ENCODE data around the gene FBXL14. TPM values are rescaled to one million over a fixed set of nuclear protein-coding genes. Genes with fewer than 3 reads are reported as not detected.

The FBXL14 gene
- total and polyA plus RNA-seq, 2 of the 13 experiments (the other 11 are each of a cell fraction or from before 2014, with no cell fraction given) = 7.0 to 7.4 TPM

DNA sequence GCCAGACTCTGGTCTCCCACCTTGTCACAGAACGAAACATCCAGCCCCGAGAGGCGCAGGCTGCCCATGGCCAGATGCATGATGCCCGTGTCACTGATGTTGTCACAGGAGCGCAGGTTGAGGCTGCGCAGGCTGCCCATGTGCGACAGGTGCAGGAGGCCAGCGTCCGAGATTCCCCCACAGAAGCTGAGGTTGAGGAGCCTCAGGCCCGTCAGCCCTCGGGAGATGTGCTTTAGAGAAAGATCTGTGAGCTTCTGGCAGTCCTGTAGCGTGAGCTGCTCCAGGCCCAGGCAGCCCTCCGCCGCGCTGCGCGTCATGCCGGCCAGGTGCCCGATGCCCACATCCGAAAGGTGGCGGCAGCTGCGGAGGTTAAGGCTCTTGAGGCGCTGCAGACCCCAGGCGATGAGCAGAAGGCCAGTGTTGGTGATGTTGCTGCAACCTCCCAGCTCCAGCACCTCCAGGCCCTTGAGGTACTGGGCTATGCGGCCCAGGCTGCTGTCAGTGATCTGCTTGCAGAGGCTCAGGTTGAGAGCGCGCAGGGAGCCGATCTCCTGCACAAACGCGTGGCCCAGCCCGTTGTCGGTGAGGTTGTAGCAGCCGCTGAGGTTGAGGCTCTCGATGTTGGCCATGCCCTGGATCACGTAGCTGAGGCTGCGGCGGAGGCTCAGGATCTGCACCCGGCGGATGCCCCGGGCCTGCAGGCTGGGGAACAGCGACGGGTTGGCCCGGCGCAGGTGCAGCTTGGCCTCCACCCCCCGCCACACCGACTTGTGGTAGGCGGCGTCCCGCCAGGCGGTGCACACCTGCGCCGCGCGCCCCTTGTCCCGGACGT lies 991 bp downstream of the FBXL14 start (continued):
- TF ChIP-seq ZNF678 (CRISPR knock-in tag; IDR thresholded peaks at IDR 0.05) = no peak
- peak; percentile 52; the same call in 1 of the 2 replicates for TF ChIP-seq TBX2 (CRISPR knock-in tag; IDR thresholded peaks at IDR 0.05; ENCODE audit: borderline replicate concordance)
- TF ChIP-seq, protein P1, sequence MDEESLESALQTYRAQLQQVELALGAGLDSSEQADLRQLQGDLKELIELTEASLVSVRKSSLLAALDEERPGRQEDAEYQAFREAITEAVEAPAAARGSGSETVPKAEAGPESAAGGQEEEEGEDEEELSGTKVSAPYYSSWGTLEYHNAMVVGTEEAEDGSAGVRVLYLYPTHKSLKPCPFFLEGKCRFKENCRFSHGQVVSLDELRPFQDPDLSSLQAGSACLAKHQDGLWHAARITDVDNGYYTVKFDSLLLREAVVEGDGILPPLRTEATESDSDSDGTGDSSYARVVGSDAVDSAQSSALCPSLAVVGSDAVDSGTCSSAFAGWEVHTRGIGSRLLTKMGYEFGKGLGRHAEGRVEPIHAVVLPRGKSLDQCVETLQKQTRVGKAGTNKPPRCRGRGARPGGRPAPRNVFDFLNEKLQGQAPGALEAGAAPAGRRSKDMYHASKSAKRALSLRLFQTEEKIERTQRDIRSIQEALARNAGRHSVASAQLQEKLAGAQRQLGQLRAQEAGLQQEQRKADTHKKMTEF (CRISPR knock-in tag; IDR thresholded peaks at IDR 0.05) = peak; percentile 34; the same call in 1 of the 2 replicates
- TF ChIP-seq CHCHD3 (CRISPR knock-in tag; IDR thresholded peaks at IDR 0.05) = peak; percentile 55
- TF ChIP-seq SMAD1 (CRISPR knock-in tag; IDR thresholded peaks at IDR 0.05; ENCODE audit: borderline replicate concordance, low read depth) = peak; percentile 55; the same call in 1 of the 2 replicates
- TF ChIP-seq, protein P2, sequence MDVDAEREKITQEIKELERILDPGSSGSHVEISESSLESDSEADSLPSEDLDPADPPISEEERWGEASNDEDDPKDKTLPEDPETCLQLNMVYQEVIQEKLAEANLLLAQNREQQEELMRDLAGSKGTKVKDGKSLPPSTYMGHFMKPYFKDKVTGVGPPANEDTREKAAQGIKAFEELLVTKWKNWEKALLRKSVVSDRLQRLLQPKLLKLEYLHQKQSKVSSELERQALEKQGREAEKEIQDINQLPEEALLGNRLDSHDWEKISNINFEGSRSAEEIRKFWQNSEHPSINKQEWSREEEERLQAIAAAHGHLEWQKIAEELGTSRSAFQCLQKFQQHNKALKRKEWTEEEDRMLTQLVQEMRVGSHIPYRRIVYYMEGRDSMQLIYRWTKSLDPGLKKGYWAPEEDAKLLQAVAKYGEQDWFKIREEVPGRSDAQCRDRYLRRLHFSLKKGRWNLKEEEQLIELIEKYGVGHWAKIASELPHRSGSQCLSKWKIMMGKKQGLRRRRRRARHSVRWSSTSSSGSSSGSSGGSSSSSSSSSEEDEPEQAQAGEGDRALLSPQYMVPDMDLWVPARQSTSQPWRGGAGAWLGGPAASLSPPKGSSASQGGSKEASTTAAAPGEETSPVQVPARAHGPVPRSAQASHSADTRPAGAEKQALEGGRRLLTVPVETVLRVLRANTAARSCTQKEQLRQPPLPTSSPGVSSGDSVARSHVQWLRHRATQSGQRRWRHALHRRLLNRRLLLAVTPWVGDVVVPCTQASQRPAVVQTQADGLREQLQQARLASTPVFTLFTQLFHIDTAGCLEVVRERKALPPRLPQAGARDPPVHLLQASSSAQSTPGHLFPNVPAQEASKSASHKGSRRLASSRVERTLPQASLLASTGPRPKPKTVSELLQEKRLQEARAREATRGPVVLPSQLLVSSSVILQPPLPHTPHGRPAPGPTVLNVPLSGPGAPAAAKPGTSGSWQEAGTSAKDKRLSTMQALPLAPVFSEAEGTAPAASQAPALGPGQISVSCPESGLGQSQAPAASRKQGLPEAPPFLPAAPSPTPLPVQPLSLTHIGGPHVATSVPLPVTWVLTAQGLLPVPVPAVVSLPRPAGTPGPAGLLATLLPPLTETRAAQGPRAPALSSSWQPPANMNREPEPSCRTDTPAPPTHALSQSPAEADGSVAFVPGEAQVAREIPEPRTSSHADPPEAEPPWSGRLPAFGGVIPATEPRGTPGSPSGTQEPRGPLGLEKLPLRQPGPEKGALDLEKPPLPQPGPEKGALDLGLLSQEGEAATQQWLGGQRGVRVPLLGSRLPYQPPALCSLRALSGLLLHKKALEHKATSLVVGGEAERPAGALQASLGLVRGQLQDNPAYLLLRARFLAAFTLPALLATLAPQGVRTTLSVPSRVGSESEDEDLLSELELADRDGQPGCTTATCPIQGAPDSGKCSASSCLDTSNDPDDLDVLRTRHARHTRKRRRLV (CRISPR knock-in tag; IDR thresholded peaks at IDR 0.05) = 0 out of 2 replicates have a peak, but pooled peaks have one; percentile 19
- TF ChIP-seq KLF15 (CRISPR knock-in tag; IDR thresholded peaks at IDR 0.05; ENCODE audit: borderline replicate concordance) = 0 out of 2 replicates have a peak, but pooled peaks have one; percentile 18
- TF ChIP-seq, protein P3, sequence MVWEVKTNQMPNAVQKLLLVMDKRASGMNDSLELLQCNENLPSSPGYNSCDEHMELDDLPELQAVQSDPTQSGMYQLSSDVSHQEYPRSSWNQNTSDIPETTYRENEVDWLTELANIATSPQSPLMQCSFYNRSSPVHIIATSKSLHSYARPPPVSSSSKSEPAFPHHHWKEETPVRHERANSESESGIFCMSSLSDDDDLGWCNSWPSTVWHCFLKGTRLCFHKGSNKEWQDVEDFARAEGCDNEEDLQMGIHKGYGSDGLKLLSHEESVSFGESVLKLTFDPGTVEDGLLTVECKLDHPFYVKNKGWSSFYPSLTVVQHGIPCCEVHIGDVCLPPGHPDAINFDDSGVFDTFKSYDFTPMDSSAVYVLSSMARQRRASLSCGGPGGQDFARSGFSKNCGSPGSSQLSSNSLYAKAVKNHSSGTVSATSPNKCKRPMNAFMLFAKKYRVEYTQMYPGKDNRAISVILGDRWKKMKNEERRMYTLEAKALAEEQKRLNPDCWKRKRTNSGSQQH (CRISPR knock-in tag; IDR thresholded peaks at IDR 0.05; ENCODE audit: low read depth) = peak; percentile 70; the same call in 1 of the 2 replicates
- 0 out of 2 replicates have a peak, but pooled peaks have one; percentile 67 for TF ChIP-seq DMAP1 (CRISPR knock-in tag; IDR thresholded peaks at IDR 0.05)
- TF ChIP-seq ZNF607 (CRISPR knock-in tag; IDR thresholded peaks at IDR 0.05; ENCODE audit: borderline replicate concordance) = peak; percentile 64; the same call in 1 of the 2 replicates
- TF ChIP-seq RORA (CRISPR knock-in tag; IDR thresholded peaks at IDR 0.05) = no peak
- TF ChIP-seq, protein P4, sequence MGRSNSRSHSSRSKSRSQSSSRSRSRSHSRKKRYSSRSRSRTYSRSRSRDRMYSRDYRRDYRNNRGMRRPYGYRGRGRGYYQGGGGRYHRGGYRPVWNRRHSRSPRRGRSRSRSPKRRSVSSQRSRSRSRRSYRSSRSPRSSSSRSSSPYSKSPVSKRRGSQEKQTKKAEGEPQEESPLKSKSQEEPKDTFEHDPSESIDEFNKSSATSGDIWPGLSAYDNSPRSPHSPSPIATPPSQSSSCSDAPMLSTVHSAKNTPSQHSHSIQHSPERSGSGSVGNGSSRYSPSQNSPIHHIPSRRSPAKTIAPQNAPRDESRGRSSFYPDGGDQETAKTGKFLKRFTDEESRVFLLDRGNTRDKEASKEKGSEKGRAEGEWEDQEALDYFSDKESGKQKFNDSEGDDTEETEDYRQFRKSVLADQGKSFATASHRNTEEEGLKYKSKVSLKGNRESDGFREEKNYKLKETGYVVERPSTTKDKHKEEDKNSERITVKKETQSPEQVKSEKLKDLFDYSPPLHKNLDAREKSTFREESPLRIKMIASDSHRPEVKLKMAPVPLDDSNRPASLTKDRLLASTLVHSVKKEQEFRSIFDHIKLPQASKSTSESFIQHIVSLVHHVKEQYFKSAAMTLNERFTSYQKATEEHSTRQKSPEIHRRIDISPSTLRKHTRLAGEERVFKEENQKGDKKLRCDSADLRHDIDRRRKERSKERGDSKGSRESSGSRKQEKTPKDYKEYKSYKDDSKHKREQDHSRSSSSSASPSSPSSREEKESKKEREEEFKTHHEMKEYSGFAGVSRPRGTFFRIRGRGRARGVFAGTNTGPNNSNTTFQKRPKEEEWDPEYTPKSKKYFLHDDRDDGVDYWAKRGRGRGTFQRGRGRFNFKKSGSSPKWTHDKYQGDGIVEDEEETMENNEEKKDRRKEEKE (IDR thresholded peaks at IDR 0.05) = no peak
- TF ChIP-seq SIN3A (IDR thresholded peaks at IDR 0.05; ENCODE audit: borderline replicate concordance, low read depth, low read length) = peak; percentile 51; the same call in 1 of the 2 replicates
- TF ChIP-seq, protein P5, sequence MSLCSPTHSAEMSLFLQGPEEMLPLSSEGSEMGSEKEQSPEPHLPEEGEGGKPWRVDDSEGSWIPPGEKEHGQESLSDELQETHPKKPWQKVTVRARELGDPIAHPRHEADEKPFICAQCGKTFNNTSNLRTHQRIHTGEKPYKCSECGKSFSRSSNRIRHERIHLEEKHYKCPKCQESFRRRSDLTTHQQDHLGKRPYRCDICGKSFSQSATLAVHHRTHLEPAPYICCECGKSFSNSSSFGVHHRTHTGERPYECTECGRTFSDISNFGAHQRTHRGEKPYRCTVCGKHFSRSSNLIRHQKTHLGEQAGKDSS (CRISPR knock-in tag; IDR thresholded peaks at IDR 0.05; ENCODE audit: borderline replicate concordance, low read depth) = peak; percentile 41; the same call in 1 of the 2 replicates
- peak; percentile 70; the same call in 1 of the 2 replicates for TF ChIP-seq RNF2 (conservative IDR thresholded peaks at IDR 0.05; ENCODE audit: low read depth)
- TF ChIP-seq ZFY (CRISPR knock-in tag; IDR thresholded peaks at IDR 0.05) = peak; percentile 38; the same call in 1 of the 2 replicates

All from HepG2 (cell line).